Neuronal stem cell (in vitro differentiated cells): ENCODE data around the gene SNX13.
"Not testable (repeated sequence)": the region's sequence is repeated elsewhere in the genome, so short reads cannot be mapped to it uniquely, and the experiment has no call there.

Experiments used
- DNase-seq: peaks from one replicate; pipeline ENCODE4 v3.0.0-alpha.2; 2013; ENCODE audit warnings: low spot score
- H2AFZ ChIP-seq: one replicate; pipeline ENCODE4 v1.6.1; 2013; ENCODE audit warnings: mild to moderate bottlenecking, low read length, inconsistent platforms
- H2AK5ac ChIP-seq: 2 replicates; pipeline ENCODE4 v1.6.1; 2013; ENCODE audit warnings: low read depth, mild to moderate bottlenecking, inconsistent platforms, low read length, moderate library complexity, mixed read lengths
- H2BK120ac ChIP-seq: 2 replicates; pipeline ENCODE4 v1.6.1; 2013; ENCODE audit warnings: low read depth, mild to moderate bottlenecking, inconsistent platforms, low read length, moderate library complexity, mixed read lengths
- H2BK12ac ChIP-seq: one replicate; pipeline ENCODE4 v1.6.1; 2013; ENCODE audit warnings: low read length, inconsistent platforms
- H2BK15ac ChIP-seq: 2 replicates; pipeline ENCODE4 v1.6.1; 2013; ENCODE audit warnings: mild to moderate bottlenecking, low read length, inconsistent platforms, mixed read lengths
- H2BK5ac ChIP-seq: one replicate; pipeline ENCODE4 v1.6.1; 2013; ENCODE audit warnings: inconsistent platforms, mild to moderate bottlenecking, low read length, moderate library complexity
- H3K14ac ChIP-seq: one replicate; pipeline ENCODE4 v1.6.1; 2013; ENCODE audit warnings: low read length, inconsistent platforms
- H3K18ac ChIP-seq: 2 replicates; pipeline ENCODE4 v1.6.1; 2013; ENCODE audit warnings: low read length, inconsistent platforms
- H3K23ac ChIP-seq: 2 replicates; pipeline ENCODE4 v1.6.1; 2013; ENCODE audit warnings: low read depth, mild to moderate bottlenecking, mixed read lengths, low read length, inconsistent platforms; ENCODE audit not compliant: poor library complexity
- H3K27ac ChIP-seq: replicated peaks from 3 replicates; pipeline ENCODE4 v1.5.1; 2013; ENCODE audit warnings: low read length, inconsistent platforms
- H3K27me3 ChIP-seq, 3 experiments: 2 replicates each; pipeline ENCODE4 v1.6.1; 2013; ENCODE audit warnings: low read length in 3 of 3, mild to moderate bottlenecking in 2 of 3, inconsistent platforms in 1 of 3, low read depth in 1 of 3, mixed read lengths in 1 of 3, moderate library complexity in 1 of 3; ENCODE audit not compliant: control insufficient read depth in 3 of 3, insufficient read depth in 3 of 3
- H3K36me3 ChIP-seq, 2 donors: replicated peaks in 1 of 2; 2 replicates each; pipeline ENCODE4 v1.6.1; 2013; ENCODE audit warnings: low read length in 2 of 2; ENCODE audit not compliant: control insufficient read depth in 2 of 2, insufficient read depth in 2 of 2
- H3K4ac ChIP-seq: 2 replicates; pipeline ENCODE4 v1.6.1; 2013; ENCODE audit warnings: inconsistent platforms, mild to moderate bottlenecking, low read length, moderate library complexity
- H3K4me1 ChIP-seq, 2 donors: 1 replicate in 1 of 2; 2 replicates in 1 of 2; pipeline ENCODE4 v1.6.1; 2013; ENCODE audit warnings: low read length in 2 of 2, low read depth in 1 of 2; ENCODE audit not compliant: control insufficient read depth in 2 of 2, insufficient read depth in 1 of 2
- H3K4me2 ChIP-seq: one replicate; pipeline ENCODE4 v1.6.1; 2013; ENCODE audit warnings: mild to moderate bottlenecking, low read length, inconsistent platforms; ENCODE audit not compliant: insufficient read depth, poor library complexity, severe bottlenecking
- H3K4me3 ChIP-seq, 2 donors: 2 replicates each; pipeline ENCODE4 v1.5.1; 2013; ENCODE audit warnings: low read length in 2 of 2, mild to moderate bottlenecking in 2 of 2, inconsistent platforms in 1 of 2, moderate library complexity in 1 of 2
- H3K79me1 ChIP-seq: one replicate; pipeline ENCODE4 v1.6.1; 2013; ENCODE audit warnings: low read depth, mild to moderate bottlenecking, inconsistent platforms, low read length, moderate library complexity
- H3K9ac ChIP-seq: one replicate; pipeline ENCODE4 v1.6.1; 2013; ENCODE audit warnings: mild to moderate bottlenecking, low read depth, low read length, inconsistent platforms; ENCODE audit not compliant: poor library complexity
- H3K9me3 ChIP-seq, 2 donors: replicated peaks in 1 of 2; 2 replicates each; pipeline versions ENCODE3 to v1.6.1; 2013; ENCODE audit warnings: low read length in 2 of 2, mild to moderate bottlenecking in 2 of 2, inconsistent platforms in 1 of 2, low read depth in 1 of 2, mixed read lengths in 1 of 2, moderate library complexity in 1 of 2; ENCODE audit not compliant: control insufficient read depth in 2 of 2, insufficient read depth in 1 of 2
- H4K8ac ChIP-seq: one replicate; pipeline ENCODE4 v1.6.1; 2013; ENCODE audit warnings: low read depth, mild to moderate bottlenecking, inconsistent platforms, low read length, moderate library complexity
- H4K91ac ChIP-seq: one replicate; pipeline ENCODE4 v1.6.1; 2013; ENCODE audit warnings: low read length, low read depth, mild to moderate bottlenecking, inconsistent platforms; ENCODE audit not compliant: poor library complexity
- WGBS, 2 donors: extraction: QIAGEN DNeasy Blood & Tissue Kit; methylation state at CpG; one replicate each; pipeline ENCODE4 v1.1.7; 2013; ENCODE audit warnings: missing lambda C conversion rate in 2 of 2, mixed read lengths in 1 of 2; ENCODE audit not compliant: insufficient read length in 2 of 2, insufficient replicate concordance in 1 of 2; ENCODE audit errors: extremely low coverage in 2 of 2; 5-methylcytosine and 5-hydroxymethylcytosine counted together

The SNX13 gene

GRCh38 chr7:17815318-17815717 is 125.0 kb downstream of the SNX13 start:
- Histone ChIP-seq H3K9ac (no peak overlapping the region), H2AK5ac (no peak overlapping the region), H3K14ac (no peak overlapping the region), H3K9me3 (peaks cover 0 to 14% of the 10 kb centered on the region in 2 donors), H3K27ac (no peak overlapping the region), H2AFZ (no peak overlapping the region), H3K36me3 (peaks cover 3 to 29% of the 10 kb centered on the region in 2 donors), H3K18ac (no peak overlapping the region), H3K23ac (no peak overlapping the region), H2BK120ac (no peak overlapping the region), H3K27me3 (no peaks in the 10 kb centered on the region), H3K79me1 (no peaks in the 10 kb centered on the region), H4K8ac (no peak overlapping the region), H2BK15ac (no peak overlapping the region), H3K4ac (no peak overlapping the region), H2BK5ac (no peak overlapping the region), H3K4me2 (no peak overlapping the region), H4K91ac (no peak overlapping the region), H2BK12ac (no peak overlapping the region), H3K4me1 (no peaks in the 10 kb centered on the region), H3K4me3 (no peak overlapping the region)
- no peak for DNase-seq
- WGBS, 2 donors: no CpG with 5 or more reads among the region's 4 CpGs

GRCh38 chr7:17814058-17814457 is 126.2 kb downstream of the SNX13 start:
- Histone ChIP-seq H2AK5ac (no peak overlapping the region), H3K4ac (no peak overlapping the region), H2AFZ (no peak overlapping the region), H3K27ac (no peak overlapping the region), H4K8ac (no peak overlapping the region), H4K91ac (no peak overlapping the region), H2BK15ac (no peak overlapping the region), H2BK12ac (no peak overlapping the region), H3K4me3 (no peak overlapping the region), H3K9me3 (peaks cover 0 to 14% of the 10 kb centered on the region in 2 donors), H2BK5ac (no peak overlapping the region), H3K4me1 (no peaks in the 10 kb centered on the region), H3K14ac (no peak overlapping the region), H3K4me2 (no peak overlapping the region), H3K27me3 (no peaks in the 10 kb centered on the region), H3K18ac (no peak overlapping the region), H3K9ac (no peak overlapping the region), H3K36me3 (peaks cover 3 to 29% of the 10 kb centered on the region in 2 donors), H2BK120ac (no peak overlapping the region), H3K79me1 (no peaks in the 10 kb centered on the region), H3K23ac (no peak overlapping the region)
- no peak for DNase-seq
- whole genome bisulfite sequencing, 2 donors: no CpG with 5 or more reads among the region's 1 CpG

GRCh38 chr7:17809215-17809614 is 131.1 kb downstream of the SNX13 start:
- H3K9me3 ChIP-seq: peaks cover 0 to 14% of the 10 kb centered on the region in 2 donors
- H3K18ac ChIP-seq, H3K4ac ChIP-seq, H2BK15ac ChIP-seq, H3K14ac ChIP-seq, H2BK12ac ChIP-seq, H3K4me1 ChIP-seq, H3K27ac ChIP-seq, H3K79me1 ChIP-seq, H4K8ac ChIP-seq, H3K4me2 ChIP-seq, H2AFZ ChIP-seq, DNase-seq, H4K91ac ChIP-seq, H2AK5ac ChIP-seq, H3K27me3 ChIP-seq, H3K23ac ChIP-seq, H3K4me3 ChIP-seq, H2BK5ac ChIP-seq, H2BK120ac ChIP-seq, H3K9ac ChIP-seq: not testable (repeated sequence)
- H3K36me3 ChIP-seq: peaks cover 3 to 18% of the 10 kb centered on the region in 2 donors

GRCh38 chr7:17807242-17807641 is 133.1 kb downstream of the SNX13 start:
- Histone ChIP-seq H2AK5ac (no peak overlapping the region), H3K9me3 (peaks cover 0 to 4% of the 10 kb centered on the region in 2 donors), H3K36me3 (peaks cover 0 to 12% of the 10 kb centered on the region in 2 donors), H3K14ac (no peak overlapping the region), H3K18ac (no peak overlapping the region), H4K8ac (no peak overlapping the region), H3K4me2 (no peak overlapping the region), H3K4ac (no peak overlapping the region), H3K4me1 (peaks cover 0 to 2% of the 10 kb centered on the region in 2 donors), H3K27ac (no peak overlapping the region), H3K27me3 (no peaks in the 10 kb centered on the region), H3K79me1 (no peaks in the 10 kb centered on the region), H3K9ac (no peak overlapping the region), H2BK5ac (peak overlapping the region; percentile 24), H2BK15ac (no peak overlapping the region), H3K4me3 (no peak overlapping the region), H2BK120ac (no peak overlapping the region), H3K23ac (no peak overlapping the region), H2AFZ (no peak overlapping the region), H2BK12ac (no peak overlapping the region), H4K91ac (no peak overlapping the region)
- WGBS, 2 donors: no CpG with 5 or more reads among the region's 9 CpGs
- no peak for DNase-seq
